OCI-LY1 (cell line): ENCODE data around the gene ADK.

Experiments used
- EZH2 ChIP-seq: fragments of 200-600 bp; sonication (generic), shearing (Covaris generic); IDR thresholded peaks from 2 replicates; pipeline ENCODE4 v1.8.0; 2017; ENCODE audit warnings: borderline replicate concordance, mixed run types, mild to moderate bottlenecking, antibody characterized with exemption, low read length, moderate library complexity, mixed read lengths
- TF ChIP-seq, protein P1 (sequence below): fragments of 200-600 bp; sonication (generic), shearing (Covaris generic); IDR thresholded peaks from 2 replicates; pipeline ENCODE4 v1.5.1; 2017; ENCODE audit warnings: mild to moderate bottlenecking, antibody characterized with exemption, low read length, moderate library complexity, mixed read lengths

DNA sequence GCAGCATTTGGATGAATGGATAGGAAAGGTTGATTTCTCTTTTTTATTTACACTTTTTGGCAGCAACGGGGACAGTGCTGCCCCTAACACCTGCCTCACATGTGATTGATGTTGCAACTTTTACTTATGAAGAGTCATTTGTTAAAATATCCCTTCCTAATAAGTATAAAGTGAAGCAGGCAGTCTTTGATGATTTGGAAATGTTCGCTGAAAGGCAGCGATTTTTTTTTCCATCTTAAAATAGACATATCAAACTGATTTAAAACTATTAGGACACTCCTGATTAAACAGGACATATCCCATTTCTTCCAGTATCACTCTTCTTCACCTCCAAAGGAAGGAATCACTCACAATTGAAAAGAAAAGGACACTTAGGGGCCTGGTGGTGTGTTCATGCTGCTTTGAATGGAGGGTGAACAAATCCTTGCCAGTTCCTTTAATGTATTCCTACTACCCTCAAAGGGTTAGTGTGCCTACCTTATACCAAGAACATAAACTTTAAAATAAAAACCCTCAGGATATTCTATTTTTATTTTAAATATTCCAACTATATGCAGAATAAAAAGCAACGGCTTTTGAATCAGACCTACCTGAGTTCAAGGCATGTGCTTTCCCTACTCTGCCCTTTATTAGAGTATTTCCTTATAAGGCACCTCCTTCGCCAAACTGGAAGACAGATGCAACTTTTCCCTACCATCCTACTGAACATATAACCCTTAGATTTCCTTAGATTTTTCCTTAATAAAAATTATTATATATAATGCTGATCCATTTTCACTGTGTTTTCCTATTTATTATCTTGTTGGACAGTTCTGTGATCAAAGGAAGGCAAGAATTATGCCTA lies 1.1 kb downstream of the ADK start:
- TF ChIP-seq, protein P1, sequence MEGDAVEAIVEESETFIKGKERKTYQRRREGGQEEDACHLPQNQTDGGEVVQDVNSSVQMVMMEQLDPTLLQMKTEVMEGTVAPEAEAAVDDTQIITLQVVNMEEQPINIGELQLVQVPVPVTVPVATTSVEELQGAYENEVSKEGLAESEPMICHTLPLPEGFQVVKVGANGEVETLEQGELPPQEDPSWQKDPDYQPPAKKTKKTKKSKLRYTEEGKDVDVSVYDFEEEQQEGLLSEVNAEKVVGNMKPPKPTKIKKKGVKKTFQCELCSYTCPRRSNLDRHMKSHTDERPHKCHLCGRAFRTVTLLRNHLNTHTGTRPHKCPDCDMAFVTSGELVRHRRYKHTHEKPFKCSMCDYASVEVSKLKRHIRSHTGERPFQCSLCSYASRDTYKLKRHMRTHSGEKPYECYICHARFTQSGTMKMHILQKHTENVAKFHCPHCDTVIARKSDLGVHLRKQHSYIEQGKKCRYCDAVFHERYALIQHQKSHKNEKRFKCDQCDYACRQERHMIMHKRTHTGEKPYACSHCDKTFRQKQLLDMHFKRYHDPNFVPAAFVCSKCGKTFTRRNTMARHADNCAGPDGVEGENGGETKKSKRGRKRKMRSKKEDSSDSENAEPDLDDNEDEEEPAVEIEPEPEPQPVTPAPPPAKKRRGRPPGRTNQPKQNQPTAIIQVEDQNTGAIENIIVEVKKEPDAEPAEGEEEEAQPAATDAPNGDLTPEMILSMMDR, result no peak
- TF ChIP-seq EZH2, result no peak
